ENCODE data around the gene MEGF11. TPM values are rescaled to one million over a fixed set of nuclear protein-coding genes. Genes with fewer than 3 reads are reported as not detected.
A peak's percentile ranks its signal among the peaks of the same experiment; 100 is the strongest.

Gene MEGF11
- total RNA-seq, 3 donors from 2014 or later (not counting 1 experiment from before 2014, with no cell fraction given), result not detected

- intact Hi-C loops (cut with micrococcal nuclease), result no loop called here
- TF ChIP-seq CTCF (IDR thresholded peaks at IDR 0.05), result no peak
- no peak for DNase-seq
- no peaks in the 10 kb centered on the region for H3K9me3 Mint-ChIP-seq
- Histone ChIP-seq H3K9me3 (ENCODE audit: control insufficient read depth, insufficient read depth, low read length) (no peaks in the 10 kb centered on the region), H3K27me3 (ENCODE audit: control insufficient read depth, insufficient read depth, low read length) (no peaks in the 10 kb centered on the region), H3K27ac (ENCODE audit: low read length) (no peak overlapping the region), H3K4me3 (ENCODE audit: low read length) (no peak overlapping the region), H3K4me1 (ENCODE audit: control insufficient read depth, insufficient read depth, low read length) (peaks cover 18% of the 10 kb centered on the region), H3K36me3 (ENCODE audit: control insufficient read depth, insufficient read depth, low read length) (no peaks in the 10 kb centered on the region)
- H3K36me3 Mint-ChIP-seq, result no peaks in the 10 kb centered on the region
- H3K27me3 Mint-ChIP-seq (ENCODE audit: low read depth in 2 of 2), result no peaks in the 10 kb centered on the region
- no peak for ATAC-seq
- peaks cover 0 to 12% of the 10 kb centered on the region in 2 donors for H3K4me1 Mint-ChIP-seq
- no peak overlapping the region for H3K4me3 Mint-ChIP-seq
- 99% methylated on average over 4 of the region's 4 CpGs for WGBS (ENCODE audit: insufficient coverage)
- peak overlapping the region in 1 of 2 donors; percentile 40 for H3K27ac Mint-ChIP-seq
Observed at GRCh38 chr15:65917936-65918335, 335.6 kb downstream of the MEGF11 start.

GRCh38 chr15:65917407-65917756 is 336.2 kb downstream of the MEGF11 start:
- TF ChIP-seq CTCF (IDR thresholded peaks at IDR 0.05), result no peak
- Histone ChIP-seq H3K9me3 (ENCODE audit: control insufficient read depth, insufficient read depth, low read length) (no peaks in the 10 kb centered on the region), H3K4me1 (ENCODE audit: control insufficient read depth, insufficient read depth, low read length) (peaks cover 18% of the 10 kb centered on the region), H3K27ac (ENCODE audit: low read length) (no peak overlapping the region), H3K4me3 (ENCODE audit: low read length) (no peak overlapping the region), H3K27me3 (ENCODE audit: control insufficient read depth, insufficient read depth, low read length) (no peaks in the 10 kb centered on the region), H3K36me3 (ENCODE audit: control insufficient read depth, insufficient read depth, low read length) (no peaks in the 10 kb centered on the region)
- Mint-ChIP-seq H3K27ac (peak overlapping the region in 1 of 2 donors; percentile 40), H3K9me3 (no peaks in the 10 kb centered on the region), H3K36me3 (no peaks in the 10 kb centered on the region), H3K4me3 (no peak overlapping the region), H3K4me1 (peaks cover 0 to 12% of the 10 kb centered on the region in 2 donors), H3K27me3 (ENCODE audit: low read depth in 2 of 2) (no peaks in the 10 kb centered on the region)
- intact Hi-C loops (cut with micrococcal nuclease), result no loop called here
- no peak for ATAC-seq
- DNase-seq, result no peak
- WGBS (ENCODE audit: insufficient coverage), result 73% methylated on average over 2 of the region's 3 CpGs

- peaks cover 18% of the 10 kb centered on the region for H3K4me1 ChIP-seq (ENCODE audit: control insufficient read depth, insufficient read depth, low read length)
Observed at GRCh38 chr15:65916664-65917406, 336.7 kb downstream of the MEGF11 start.

More at GRCh38 chr15:65916664-65917406, 336.7 kb downstream of the MEGF11 start:
- intact Hi-C loops (cut with micrococcal nuclease), result no loop called here
- Mint-ChIP-seq H3K9me3 (no peaks in the 10 kb centered on the region), H3K27me3 (ENCODE audit: low read depth in 2 of 2) (no peaks in the 10 kb centered on the region), H3K36me3 (no peaks in the 10 kb centered on the region), H3K27ac (peak overlapping the region in 1 of 2 donors; percentile 75), H3K4me1 (peaks cover 0 to 12% of the 10 kb centered on the region in 2 donors), H3K4me3 (no peak overlapping the region)
- WGBS (ENCODE audit: insufficient coverage), result 76% methylated on average over 16 of the region's 16 CpGs
- ATAC-seq (peak; percentile 66 to 87 (median 82)), DNase-seq (peak in 1 of 2 donors; percentile 63)
- H3K4me3 ChIP-seq (ENCODE audit: low read length), result no peak overlapping the region
- no peaks in the 10 kb centered on the region for H3K9me3 ChIP-seq (ENCODE audit: control insufficient read depth, insufficient read depth, low read length)
- H3K27me3 ChIP-seq (ENCODE audit: control insufficient read depth, insufficient read depth, low read length), result no peaks in the 10 kb centered on the region
- H3K36me3 ChIP-seq (ENCODE audit: control insufficient read depth, insufficient read depth, low read length), result no peaks in the 10 kb centered on the region
- no peak overlapping the region for H3K27ac ChIP-seq (ENCODE audit: low read length)
- TF ChIP-seq CTCF (IDR thresholded peaks at IDR 0.05), result no peak
